Progenitor cell of endocrine pancreas (in vitro differentiated cells): ENCODE results near the gene NDST3. TPM values are rescaled to one million over a fixed set of nuclear protein-coding genes. Genes with fewer than 3 reads are reported as not detected.
A peak's percentile ranks its signal among the peaks of the same experiment; 100 is the strongest.
"Not testable (repeated sequence)": the region's sequence is repeated elsewhere in the genome, so short reads cannot be mapped to it uniquely, and the experiment has no call there.

Experiments
- DNase-seq: peaks from one replicate; pipeline ENCODE4 v3.0.0; 2021; ENCODE audit warnings: low spot score; ENCODE audit not compliant: unreplicated experiment
- H3K27ac Mint-ChIP-seq: 2 replicates; pipeline ENCODE4 v1.8.0; 2021; ENCODE audit warnings: mild to moderate bottlenecking, moderate library complexity, mixed read lengths
- H3K27me3 Mint-ChIP-seq: 2 replicates; pipeline ENCODE4 v1.8.0; 2021; ENCODE audit warnings: mixed read lengths
- H3K36me3 Mint-ChIP-seq: 2 replicates; pipeline ENCODE4 v1.8.0; 2022; ENCODE audit warnings: mixed read lengths; ENCODE audit not compliant: insufficient read depth
- H3K4me1 Mint-ChIP-seq: 2 replicates; pipeline ENCODE4 v1.8.0; 2021; ENCODE audit warnings: low read depth, mixed read lengths
- H3K4me3 Mint-ChIP-seq: 2 replicates; pipeline ENCODE4 v1.8.0; 2021; ENCODE audit warnings: low read depth, mild to moderate bottlenecking, moderate library complexity, mixed read lengths
- H3K9me3 Mint-ChIP-seq: 2 replicates; pipeline ENCODE4 v1.8.0; 2021; ENCODE audit warnings: low read depth, mixed read lengths
- total RNA-seq: library from RNA; stranded (reverse); gene quantifications from 2 replicates; pipeline ENCODE4 v1.2.1, GENCODE V29; 2021
- TF ChIP-seq, protein P1 (sequence below): fragments of 200-600 bp; sonication (generic); IDR thresholded peaks from one replicate; pipeline ENCODE4 v1.5.0; 2021; ENCODE audit warnings: antibody characterized with exemption, mild to moderate bottlenecking; ENCODE audit not compliant: unreplicated experiment

The NDST3 gene
- total RNA-seq, 1 donor from 2014 or later, result 1.8 TPM

- Mint-ChIP-seq H3K4me3 (no peak overlapping the region), H3K27ac (no peak overlapping the region), H3K9me3 (peaks cover 6% of the 10 kb centered on the region), H3K4me1 (no peaks in the 10 kb centered on the region), H3K27me3 (no peaks in the 10 kb centered on the region), H3K36me3 (no peaks in the 10 kb centered on the region)
- no peak for DNase-seq
- TF ChIP-seq, protein P1, sequence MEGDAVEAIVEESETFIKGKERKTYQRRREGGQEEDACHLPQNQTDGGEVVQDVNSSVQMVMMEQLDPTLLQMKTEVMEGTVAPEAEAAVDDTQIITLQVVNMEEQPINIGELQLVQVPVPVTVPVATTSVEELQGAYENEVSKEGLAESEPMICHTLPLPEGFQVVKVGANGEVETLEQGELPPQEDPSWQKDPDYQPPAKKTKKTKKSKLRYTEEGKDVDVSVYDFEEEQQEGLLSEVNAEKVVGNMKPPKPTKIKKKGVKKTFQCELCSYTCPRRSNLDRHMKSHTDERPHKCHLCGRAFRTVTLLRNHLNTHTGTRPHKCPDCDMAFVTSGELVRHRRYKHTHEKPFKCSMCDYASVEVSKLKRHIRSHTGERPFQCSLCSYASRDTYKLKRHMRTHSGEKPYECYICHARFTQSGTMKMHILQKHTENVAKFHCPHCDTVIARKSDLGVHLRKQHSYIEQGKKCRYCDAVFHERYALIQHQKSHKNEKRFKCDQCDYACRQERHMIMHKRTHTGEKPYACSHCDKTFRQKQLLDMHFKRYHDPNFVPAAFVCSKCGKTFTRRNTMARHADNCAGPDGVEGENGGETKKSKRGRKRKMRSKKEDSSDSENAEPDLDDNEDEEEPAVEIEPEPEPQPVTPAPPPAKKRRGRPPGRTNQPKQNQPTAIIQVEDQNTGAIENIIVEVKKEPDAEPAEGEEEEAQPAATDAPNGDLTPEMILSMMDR, result no peak
Measured at GRCh38 chr4:118260309-118260708, 226.0 kb downstream of the NDST3 start.

- no peak overlapping the region for H3K4me3 Mint-ChIP-seq
- H3K9me3 Mint-ChIP-seq, result peaks cover 6% of the 10 kb centered on the region
- peak overlapping the region; percentile 65 for H3K27ac Mint-ChIP-seq
- DNase-seq, result no peak
- H3K27me3 Mint-ChIP-seq, result no peaks in the 10 kb centered on the region
- no peaks in the 10 kb centered on the region for H3K4me1 Mint-ChIP-seq
- TF ChIP-seq, protein P1, result no peak
- no peaks in the 10 kb centered on the region for H3K36me3 Mint-ChIP-seq
Measured at GRCh38 chr4:118264096-118264495, 229.8 kb downstream of the NDST3 start.

DNA sequence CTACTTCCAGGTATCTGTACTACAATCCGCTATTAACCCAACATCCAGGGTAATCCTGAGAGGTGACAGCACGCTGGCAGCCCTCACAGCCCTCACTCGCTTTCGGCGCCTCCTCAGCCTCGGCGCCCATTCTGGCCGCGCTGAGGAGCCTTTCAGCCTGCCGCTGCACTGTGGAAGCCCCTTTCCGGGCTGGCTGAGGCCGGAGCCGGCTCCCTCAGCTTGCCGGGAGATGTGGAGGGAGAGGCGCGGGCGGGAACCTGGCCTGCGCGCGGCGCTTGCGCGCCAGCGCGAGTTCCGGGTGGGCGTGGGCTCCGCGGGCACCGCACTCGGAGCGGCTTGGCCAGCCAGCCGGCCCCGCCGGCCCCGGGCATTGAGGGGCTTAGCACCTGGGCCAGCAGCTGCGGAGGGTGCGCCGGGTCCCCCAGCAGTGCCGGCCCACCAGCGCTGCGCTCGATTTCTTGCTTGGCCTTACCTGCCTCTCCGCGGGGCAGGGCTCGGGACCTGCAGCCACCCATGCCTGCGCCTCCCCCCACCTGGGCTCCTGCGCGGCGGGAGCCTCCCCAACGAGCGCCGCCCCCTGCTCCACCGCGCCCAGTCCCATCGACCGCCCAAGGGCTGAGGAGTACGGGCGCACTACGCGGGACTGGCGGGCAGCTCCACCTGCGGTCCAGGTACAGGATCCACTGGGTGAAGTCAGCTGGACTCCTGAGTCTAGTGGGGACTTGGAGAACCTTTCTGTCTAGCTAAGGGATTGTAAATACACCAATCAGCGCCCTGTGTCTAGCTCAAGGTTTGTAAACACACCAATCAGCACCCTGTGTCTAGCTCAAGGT is 231.2 kb downstream of the NDST3 start:
- H3K36me3 Mint-ChIP-seq, result no peaks in the 10 kb centered on the region
- H3K27me3 Mint-ChIP-seq, result peaks cover 1% of the 10 kb centered on the region
- no peak overlapping the region for H3K27ac Mint-ChIP-seq
- DNase-seq, result no peak
- TF ChIP-seq, protein P1, result no peak
- H3K4me3 Mint-ChIP-seq, result peak overlapping the region; percentile 56
- H3K9me3 Mint-ChIP-seq, result peaks cover 6% of the 10 kb centered on the region
- H3K4me1 Mint-ChIP-seq, result no peaks in the 10 kb centered on the region

GRCh38 chr4:118266145-118266496 is 231.8 kb downstream of the NDST3 start:
- not testable (repeated sequence) for H3K27ac Mint-ChIP-seq, H3K9me3 Mint-ChIP-seq, DNase-seq, H3K36me3 Mint-ChIP-seq, H3K4me1 Mint-ChIP-seq, H3K27me3 Mint-ChIP-seq, H3K4me3 Mint-ChIP-seq

GRCh38 chr4:118268780-118269179 is 234.5 kb downstream of the NDST3 start:
- no peak overlapping the region for H3K4me3 Mint-ChIP-seq
- H3K4me1 Mint-ChIP-seq, result no peaks in the 10 kb centered on the region

More at GRCh38 chr4:118268780-118269179, 234.5 kb downstream of the NDST3 start:
- TF ChIP-seq, protein P1, result no peak
- Mint-ChIP-seq H3K9me3 (peaks cover 6% of the 10 kb centered on the region), H3K27me3 (peaks cover 2% of the 10 kb centered on the region), H3K27ac (no peak overlapping the region), H3K36me3 (no peaks in the 10 kb centered on the region)
- DNase-seq, result no peak
